Pulmonary artery endothelial cell (primary cell): ENCODE results near the gene EMILIN2. TPM values are rescaled to one million over a fixed set of nuclear protein-coding genes. Genes with fewer than 3 reads are reported as not detected.

Experiments
- DNase-seq: peaks from one replicate; pipeline ENCODE4 v3.0.0-alpha.2; 2011; ENCODE audit warnings: low read depth, low spot score
- total RNA-seq: library from RNA; depleted of rRNA; stranded (reverse); fragments of >200 nt; gene quantifications from 2 replicates; pipeline ENCODE4 v1.2.3, GENCODE V29; 2014

The EMILIN2 gene
- total RNA-seq, 1 donor from 2014 or later = 8.2 TPM

- DNase-seq = no peak
Observed at GRCh38 chr18:2874765-2875164, 28.0 kb downstream of the EMILIN2 start.

GRCh38 chr18:2878656-2879330 is 32.0 kb downstream of the EMILIN2 start:
- DNase-seq = no peak

DNA sequence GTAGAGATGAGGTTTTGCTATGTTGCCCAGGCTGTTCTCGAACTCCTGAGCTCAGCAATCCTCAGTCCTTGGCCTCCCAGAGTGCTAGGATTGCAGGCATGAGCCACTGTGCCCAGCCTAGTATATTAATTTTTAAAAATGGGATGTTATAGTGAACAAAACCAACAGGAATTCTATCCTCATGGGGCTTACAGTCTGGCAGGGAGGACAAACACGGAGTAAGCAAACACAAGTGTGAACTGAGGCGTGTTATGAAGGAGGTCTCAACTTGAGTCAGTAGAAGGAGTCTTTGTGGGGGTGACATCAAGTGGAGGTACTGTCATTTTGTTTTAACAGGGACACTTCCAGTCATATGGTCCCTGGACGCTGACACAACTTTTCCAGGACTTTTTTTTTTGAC is 33.1 kb downstream of the EMILIN2 start:
- DNase-seq = no peak

DNA sequence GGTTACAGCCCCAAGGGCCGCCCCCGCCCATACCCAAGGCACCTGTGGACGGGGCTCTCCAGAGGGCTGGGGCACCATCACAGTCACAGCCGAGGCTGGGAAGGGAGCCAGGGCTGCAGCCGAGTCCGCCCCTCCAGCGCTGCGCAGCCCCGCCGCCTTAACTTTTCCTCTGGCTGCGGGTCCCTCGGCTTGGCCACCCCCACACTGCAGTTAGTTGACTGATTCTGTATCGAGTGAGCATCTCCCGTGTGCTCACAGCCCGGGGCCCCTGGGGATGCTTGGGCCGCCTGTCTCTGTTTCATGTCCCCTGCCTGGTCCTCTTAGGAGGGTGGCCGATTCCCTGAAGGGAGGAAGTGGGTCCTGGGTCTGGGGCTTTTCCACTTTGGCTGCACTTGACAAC is 33.7 kb downstream of the EMILIN2 start:
- no peak for DNase-seq

- DNase-seq = no peak
Observed at GRCh38 chr18:2881088-2881839, 34.5 kb downstream of the EMILIN2 start.

- DNase-seq = no peak
Observed at GRCh38 chr18:2881840-2882195, 35.0 kb downstream of the EMILIN2 start.

- DNase-seq = no peak
Observed at GRCh38 chr18:2882201-2882600, 35.4 kb downstream of the EMILIN2 start.

GRCh38 chr18:2883076-2883735 is 36.4 kb downstream of the EMILIN2 start:
- DNase-seq = no peak

GRCh38 chr18:2884706-2885285 is 38.0 kb downstream of the EMILIN2 start:
- no peak for DNase-seq

- no peak for DNase-seq
Observed at GRCh38 chr18:2887470-2887869, 40.7 kb downstream of the EMILIN2 start.

DNA sequence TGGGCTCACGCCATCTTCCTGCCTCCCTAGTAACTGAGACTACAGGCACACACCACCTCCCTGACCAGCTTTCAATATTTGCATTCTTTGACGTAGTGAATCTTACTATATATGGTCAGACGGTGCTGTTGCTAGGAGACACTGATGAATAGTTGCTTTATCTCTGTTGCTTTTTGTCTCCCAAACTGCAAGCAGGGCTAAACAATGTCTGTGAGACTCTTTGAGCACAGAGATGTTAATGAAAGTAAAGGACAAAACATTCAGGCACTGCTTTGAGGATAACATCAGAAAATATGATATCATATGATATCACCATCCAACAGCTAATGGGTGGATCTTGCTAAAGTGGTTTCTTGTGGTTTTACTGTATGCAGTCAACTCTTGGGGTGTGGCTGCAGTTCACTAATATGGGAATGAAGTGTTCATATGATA is 43.0 kb downstream of the EMILIN2 start:
- no peak for DNase-seq

- DNase-seq = no peak
Observed at GRCh38 chr18:2890606-2891005, 43.8 kb downstream of the EMILIN2 start.

- DNase-seq = no peak
Observed at GRCh38 chr18:2891526-2892431, 45.0 kb downstream of the EMILIN2 start.

DNA sequence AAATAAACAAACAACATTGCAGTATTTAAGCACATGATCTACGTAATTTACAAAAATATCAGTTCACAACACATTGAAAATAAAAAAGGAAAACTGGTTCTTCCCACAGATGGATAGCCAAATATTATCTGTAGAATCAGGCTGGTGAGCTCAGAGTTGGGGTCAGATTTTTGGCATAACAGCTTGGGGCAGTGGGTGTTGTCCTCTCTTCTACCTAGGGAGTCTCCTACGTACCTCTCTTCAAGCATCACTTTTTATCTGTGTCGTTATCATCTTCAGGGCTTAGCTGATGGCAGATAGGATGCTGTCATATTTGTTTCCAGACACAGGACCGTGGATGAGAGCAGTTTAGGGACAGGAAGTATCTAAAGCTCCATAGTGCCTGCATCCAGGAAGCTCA is 46.2 kb downstream of the EMILIN2 start:
- no peak for DNase-seq

- DNase-seq = no peak
Observed at GRCh38 chr18:2893676-2894075, 46.9 kb downstream of the EMILIN2 start.

DNA sequence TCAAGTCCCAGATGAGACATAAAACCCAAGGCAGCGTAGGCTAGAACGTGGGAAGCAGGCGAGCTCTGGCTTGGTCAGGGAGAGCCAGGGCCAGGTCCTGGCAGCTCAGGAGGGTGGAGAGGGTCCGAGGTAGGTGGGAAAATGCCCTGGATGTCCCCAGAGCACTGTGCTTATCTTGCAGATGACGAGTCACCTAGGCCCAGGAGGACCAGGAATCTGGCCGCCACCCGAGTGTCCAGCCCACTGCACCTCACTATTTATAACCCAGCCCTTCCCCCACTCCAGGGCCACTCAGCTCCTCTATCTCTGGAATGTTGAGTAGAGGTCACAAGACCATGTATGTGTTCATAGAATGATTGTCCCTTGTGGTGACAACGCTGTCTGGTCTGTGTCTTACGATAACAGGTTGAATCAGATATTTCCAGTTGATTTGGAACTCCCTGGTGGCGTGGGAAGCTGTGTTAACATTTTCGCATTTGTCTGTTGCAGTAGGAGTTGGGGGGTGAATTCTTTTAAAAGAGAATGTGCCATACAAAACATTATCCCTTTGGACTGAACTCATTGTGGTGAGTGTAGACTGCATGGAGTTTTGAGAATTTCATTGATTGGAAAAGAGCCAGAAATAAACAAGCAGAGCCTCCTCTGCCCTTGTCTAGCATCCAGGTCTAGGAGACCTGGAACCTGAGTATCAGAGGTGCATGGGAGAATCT is 47.5 kb downstream of the EMILIN2 start:
- no peak for DNase-seq

- DNase-seq = no peak
Observed at GRCh38 chr18:2894841-2895370, 48.1 kb downstream of the EMILIN2 start.

DNA sequence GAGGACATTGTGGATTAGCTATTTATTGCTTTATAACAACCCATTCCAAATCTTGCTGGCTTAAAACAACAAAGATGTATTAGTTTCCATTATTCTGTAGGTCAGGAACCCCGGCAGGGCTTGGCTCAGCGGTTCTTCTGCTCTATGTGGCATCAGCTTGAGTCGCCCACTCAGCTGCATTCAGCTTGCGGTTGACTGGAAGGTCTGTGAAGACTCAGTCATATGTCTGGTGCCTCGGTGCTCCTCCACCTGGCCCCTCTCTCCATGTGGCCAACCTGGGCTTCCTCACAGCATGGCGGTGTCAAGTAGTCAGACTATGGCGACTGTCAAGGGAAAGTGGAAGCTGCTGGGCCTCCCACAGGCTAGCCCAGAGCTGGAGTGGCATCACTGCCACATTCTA is 48.6 kb downstream of the EMILIN2 start:
- DNase-seq = no peak

DNA sequence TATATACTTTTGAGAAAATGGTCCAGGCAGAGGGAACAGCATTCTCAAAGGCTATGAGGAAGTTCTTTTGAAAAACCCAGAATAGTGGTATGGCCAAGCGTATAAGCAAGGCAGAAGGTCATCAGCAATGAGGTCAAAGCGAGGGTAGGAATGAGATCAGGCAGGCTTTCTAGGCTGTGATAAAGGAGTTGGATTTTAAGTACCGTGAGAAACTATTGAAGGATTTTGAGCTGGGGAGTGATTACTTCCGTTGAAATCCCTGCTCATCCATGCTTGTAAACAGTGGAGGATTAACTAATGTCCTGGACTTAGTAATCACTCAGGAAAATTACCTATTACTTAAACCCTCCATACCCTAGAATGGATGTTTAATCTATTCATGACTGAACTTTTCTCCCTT is 50.2 kb downstream of the EMILIN2 start:
- no peak for DNase-seq

GRCh38 chr18:2897448-2898185 is 50.8 kb downstream of the EMILIN2 start:
- DNase-seq = no peak
